Urinary bladder (tissue), 4 donors: ENCODE measurements around the gene TTLL8. TPM values are rescaled to one million over a fixed set of nuclear protein-coding genes. Genes with fewer than 3 reads are reported as not detected.

Experiments used
- DNase-seq: peaks from one replicate; pipeline ENCODE4 v3.0.0-alpha.2; 2015; ENCODE audit errors: extremely low spot score
- H3K27ac ChIP-seq: one replicate; pipeline ENCODE4 v1.5.1; 2013; ENCODE audit warnings: low read depth, mild to moderate bottlenecking, moderate library complexity
- H3K36me3 ChIP-seq: one replicate; pipeline ENCODE4 v1.6.1; 2013; ENCODE audit warnings: mild to moderate bottlenecking, moderate library complexity; ENCODE audit not compliant: insufficient read depth
- H3K4me1 ChIP-seq: one replicate; pipeline ENCODE4 v1.6.1; 2013; ENCODE audit warnings: mild to moderate bottlenecking, moderate library complexity; ENCODE audit not compliant: insufficient read depth
- H3K4me3 ChIP-seq: one replicate; pipeline ENCODE4 v1.5.1; 2013; ENCODE audit warnings: low read depth, low read length
- WGBS: extraction: QIAGEN DNeasy Blood & Tissue Kit; methylation state at CpG from one replicate; pipeline ENCODE4 v1.1.7; 2013; 5-methylcytosine and 5-hydroxymethylcytosine counted together
- polyA plus RNA-seq: library from polyadenylated mRNA; stranded (reverse); fragments of 200-250 nt; gene quantifications from one replicate; pipeline ENCODE4 v1.2.3, GENCODE V29; 2013
- total RNA-seq: library from RNA; depleted of rRNA; stranded (reverse); fragments of >200 nt; gene quantifications from one replicate; pipeline ENCODE4 v1.2.3, GENCODE V29; 2014
- donor health status: healthy with polysubstance abuse.
- donor health status: healthy.

TTLL8 gene
- total and polyA plus RNA-seq, 2 donors, result not detected

DNA sequence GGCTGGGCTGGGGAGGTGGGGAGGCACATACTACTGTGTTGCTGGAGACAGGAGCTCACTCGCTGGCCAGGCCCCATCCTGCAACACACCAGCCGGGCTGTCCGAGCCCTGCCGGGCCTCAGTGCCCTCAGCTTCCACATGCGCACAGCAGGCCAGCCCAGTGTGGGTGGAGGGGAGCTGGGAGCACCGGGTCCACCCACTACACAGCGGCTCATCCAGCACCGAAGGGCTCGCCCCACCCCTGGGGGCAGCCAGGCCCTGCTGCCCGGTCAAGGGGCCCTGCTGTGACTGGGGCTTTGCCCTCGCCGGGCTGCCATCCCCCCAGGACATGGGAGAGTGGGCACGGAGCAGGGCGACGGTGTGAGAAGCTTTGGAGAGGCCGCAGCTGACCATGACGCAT lies 9.3 kb downstream of the TTLL8 start:
- H3K4me3 ChIP-seq, result no peak overlapping the region
- no peaks in the 10 kb centered on the region for H3K4me1 ChIP-seq
- H3K36me3 ChIP-seq, result no peaks in the 10 kb centered on the region
- no peak for DNase-seq
- WGBS, result 86% methylated on average over 17 of the region's 17 CpGs
- no peak overlapping the region for H3K27ac ChIP-seq

DNA sequence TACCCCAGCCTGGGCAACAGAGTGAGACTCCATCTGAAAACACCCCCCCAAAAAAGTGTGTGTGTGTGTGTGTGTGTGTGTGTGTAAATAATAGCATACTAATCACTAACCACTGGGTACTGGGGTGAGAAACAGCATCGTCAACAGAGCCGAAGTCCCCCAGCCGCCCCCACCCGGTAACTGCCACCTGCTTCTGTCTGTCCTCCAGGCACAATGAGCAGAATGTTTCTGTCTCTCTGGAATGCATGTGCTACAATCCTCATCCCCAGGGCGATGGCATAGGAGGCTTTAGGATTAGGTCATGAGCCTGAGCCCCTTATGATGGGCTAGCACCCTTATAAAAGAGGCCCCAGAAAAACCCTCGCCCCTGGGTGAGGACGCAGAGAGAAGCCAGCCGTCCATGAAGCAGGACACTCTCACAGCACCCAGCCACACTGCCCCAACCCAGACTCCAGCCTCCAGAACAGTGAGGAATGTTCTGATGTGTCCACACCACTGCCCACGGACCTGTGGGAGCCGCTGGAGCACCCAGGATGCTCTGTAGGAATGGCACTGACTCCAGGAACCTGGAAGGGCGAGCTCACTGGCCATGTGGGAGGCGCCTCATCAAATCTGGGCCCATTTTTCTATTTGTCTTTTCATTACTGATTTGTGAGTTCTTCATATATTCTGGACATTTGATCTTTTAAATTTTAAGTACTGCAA lies 9.9 kb downstream of the TTLL8 start:
- WGBS, result 84% methylated on average over 12 of the region's 12 CpGs
- Histone ChIP-seq H3K4me1 (no peaks in the 10 kb centered on the region), H3K36me3 (no peaks in the 10 kb centered on the region), H3K4me3 (no peak overlapping the region), H3K27ac (no peak overlapping the region)
- DNase-seq, result no peak

DNA sequence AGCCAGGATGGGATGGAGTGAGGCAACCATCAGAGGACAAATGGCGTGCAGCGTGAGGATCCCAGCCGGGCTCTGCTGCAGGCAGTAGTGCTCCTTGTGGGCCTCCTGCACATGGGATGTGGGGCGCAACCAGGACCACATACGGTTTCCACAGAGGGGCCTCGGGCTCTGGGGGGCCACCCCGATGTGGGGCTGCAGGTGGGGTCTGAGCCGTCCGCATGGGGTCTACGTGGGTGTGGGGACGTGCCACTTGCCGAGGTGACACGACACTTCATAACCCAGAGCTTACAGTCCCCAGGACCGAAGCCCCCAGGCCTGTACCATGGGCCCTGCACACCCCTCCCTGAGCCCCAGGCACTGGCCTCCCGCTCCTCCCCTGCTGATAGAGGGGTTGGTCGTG lies 10.8 kb downstream of the TTLL8 start:
- WGBS, result 91% methylated on average over 16 of the region's 16 CpGs
- DNase-seq, result no peak
- H3K27ac ChIP-seq, result no peak overlapping the region
- no peaks in the 10 kb centered on the region for H3K4me1 ChIP-seq
- no peaks in the 10 kb centered on the region for H3K36me3 ChIP-seq
- no peak overlapping the region for H3K4me3 ChIP-seq

DNA sequence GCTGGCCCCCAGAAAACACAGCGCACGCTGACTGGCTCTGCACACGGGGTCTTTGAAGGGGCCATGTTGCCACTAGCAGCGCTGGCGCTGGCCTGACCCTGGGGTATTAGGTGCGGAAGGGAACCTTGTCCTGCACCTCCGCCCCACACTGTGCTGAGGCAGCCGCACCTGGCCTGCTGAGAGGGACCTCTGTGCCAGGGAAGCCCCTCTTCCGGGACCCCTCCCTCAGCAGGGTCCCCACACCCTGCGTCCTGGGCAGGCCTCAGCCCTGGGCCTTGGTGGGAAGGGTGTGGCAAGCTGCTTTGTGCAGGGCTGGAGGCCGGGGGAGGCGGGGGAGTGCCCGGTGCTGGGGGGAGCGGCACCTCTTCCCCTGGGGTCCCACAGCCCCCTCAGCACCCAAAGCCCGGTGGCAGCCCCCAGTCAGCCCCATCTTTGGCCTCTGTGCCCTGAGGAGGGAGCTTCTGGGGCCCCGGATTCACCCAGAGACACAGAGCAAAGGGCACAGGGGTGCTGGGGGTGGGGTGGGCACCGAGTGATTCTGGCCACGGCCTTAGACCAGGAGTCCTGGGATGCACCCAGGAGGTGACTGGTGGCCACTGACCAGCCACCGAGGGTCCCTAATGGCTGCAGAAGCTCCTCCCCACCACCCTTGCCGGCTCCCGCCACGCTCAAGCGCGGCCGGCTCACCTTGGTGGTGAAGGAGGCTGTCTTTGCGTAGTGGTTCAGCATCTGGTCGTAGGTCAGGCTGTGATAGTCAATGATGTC lies 11.4 kb downstream of the TTLL8 start:
- DNase-seq, result no peak
- H3K27ac ChIP-seq, result no peak overlapping the region
- 89% methylated on average over 27 of the region's 27 CpGs for WGBS
- H3K4me1 ChIP-seq, result no peaks in the 10 kb centered on the region
- H3K4me3 ChIP-seq, result no peak overlapping the region
- H3K36me3 ChIP-seq, result no peaks in the 10 kb centered on the region

DNA sequence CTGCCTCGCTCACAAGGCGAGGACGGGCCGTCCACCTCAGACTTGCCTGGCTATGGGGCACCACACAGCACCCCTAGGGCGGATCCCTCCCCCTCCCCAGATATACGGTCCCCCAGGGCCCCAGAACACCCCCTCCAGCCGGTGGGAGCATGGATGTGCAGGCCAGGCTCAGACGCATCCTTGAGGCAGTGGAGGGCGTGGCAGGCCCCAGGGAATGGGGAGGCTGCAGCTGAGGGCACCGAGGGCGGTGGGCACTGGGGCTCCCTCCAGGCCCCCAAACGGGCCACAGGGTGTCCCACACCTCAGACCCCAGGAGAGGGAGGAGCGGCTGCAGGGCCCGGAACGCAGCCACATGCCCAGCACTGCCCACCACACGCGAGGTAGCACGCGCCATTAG lies 12.1 kb downstream of the TTLL8 start:
- DNase-seq, result no peak
- H3K4me3 ChIP-seq, result no peak overlapping the region
- no peaks in the 10 kb centered on the region for H3K36me3 ChIP-seq
- no peaks in the 10 kb centered on the region for H3K4me1 ChIP-seq
- no peak overlapping the region for H3K27ac ChIP-seq
- 72% methylated on average over 19 of the region's 19 CpGs for WGBS

DNA sequence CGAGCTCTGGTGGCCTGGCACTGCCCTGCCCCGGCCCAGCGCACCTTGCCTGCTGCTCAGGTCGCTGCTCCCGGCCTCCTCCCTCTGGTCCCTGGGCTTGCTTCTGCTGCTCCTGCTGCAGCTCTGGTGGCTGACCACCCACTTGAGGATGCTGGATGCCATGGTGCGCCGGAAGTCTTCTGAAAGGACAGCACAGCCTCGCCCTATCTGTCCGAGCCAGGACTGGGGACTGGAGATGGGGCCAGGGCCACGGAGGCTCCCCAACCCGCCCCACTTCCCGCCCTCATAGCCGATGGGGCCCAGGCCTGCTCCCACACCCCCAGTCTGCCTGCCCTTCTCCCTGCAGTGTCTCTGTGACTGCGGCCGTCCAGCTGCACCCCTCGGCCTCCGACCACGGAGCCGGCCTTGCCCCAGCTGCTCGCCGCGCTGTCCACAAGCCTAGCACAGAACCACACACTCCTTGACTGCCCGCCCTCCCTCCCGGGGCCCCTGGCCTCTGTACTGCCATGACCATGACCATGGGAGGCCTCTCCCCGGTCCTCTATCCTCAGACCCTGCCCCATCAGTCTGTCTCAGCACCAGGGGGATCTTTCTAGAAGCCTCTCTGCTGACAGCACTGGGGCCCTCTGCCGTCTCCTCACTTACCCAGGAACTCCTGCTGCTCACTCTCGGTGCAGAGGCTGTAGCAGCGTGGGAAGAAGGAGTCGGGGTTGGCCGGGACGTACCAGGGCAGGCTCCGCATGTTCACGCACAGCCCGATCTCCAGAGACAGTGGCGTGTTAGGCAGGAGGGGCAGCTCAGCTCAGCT lies 12.7 kb downstream of the TTLL8 start:
- H3K4me1 ChIP-seq, result no peaks in the 10 kb centered on the region
- 76% methylated on average over 35 of the region's 35 CpGs for WGBS
- H3K4me3 ChIP-seq, result no peak overlapping the region
- no peak for DNase-seq
- H3K36me3 ChIP-seq, result no peaks in the 10 kb centered on the region
- H3K27ac ChIP-seq, result no peak overlapping the region

DNA sequence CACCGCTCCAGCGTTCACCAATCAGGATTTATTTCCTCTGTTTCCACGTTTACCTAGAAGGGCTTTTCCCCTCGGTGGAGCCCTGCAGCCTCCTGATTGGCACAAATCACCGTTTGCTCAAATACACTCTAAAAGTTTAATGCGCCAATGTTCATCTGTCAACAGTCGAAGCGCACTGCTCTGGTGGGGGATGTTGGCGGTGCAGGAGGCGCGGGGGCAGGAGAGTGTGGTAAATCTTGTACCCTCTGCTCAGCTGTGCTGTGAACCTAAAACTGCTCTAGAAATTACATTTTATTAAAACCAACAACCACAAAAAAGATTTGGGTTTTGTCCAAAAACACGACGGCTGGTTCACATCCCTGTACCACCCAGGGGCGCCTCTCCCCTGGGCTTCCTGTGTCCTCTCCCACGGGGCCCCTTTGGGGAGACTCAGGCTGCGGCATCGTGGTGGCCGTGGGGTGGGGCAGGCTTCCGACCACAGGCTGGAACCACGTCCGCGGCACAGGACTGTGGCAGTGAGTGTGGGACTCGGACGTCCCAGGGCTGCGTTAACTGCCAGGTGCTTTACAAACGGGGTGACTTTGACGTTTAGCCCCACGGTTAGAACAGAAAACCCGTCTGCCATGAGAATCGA lies 13.5 kb downstream of the TTLL8 start:
- Histone ChIP-seq H3K27ac (no peak overlapping the region), H3K36me3 (no peaks in the 10 kb centered on the region), H3K4me1 (no peaks in the 10 kb centered on the region), H3K4me3 (no peak overlapping the region)
- no peak for DNase-seq
- 64% methylated on average over 30 of the region's 30 CpGs for WGBS

DNA sequence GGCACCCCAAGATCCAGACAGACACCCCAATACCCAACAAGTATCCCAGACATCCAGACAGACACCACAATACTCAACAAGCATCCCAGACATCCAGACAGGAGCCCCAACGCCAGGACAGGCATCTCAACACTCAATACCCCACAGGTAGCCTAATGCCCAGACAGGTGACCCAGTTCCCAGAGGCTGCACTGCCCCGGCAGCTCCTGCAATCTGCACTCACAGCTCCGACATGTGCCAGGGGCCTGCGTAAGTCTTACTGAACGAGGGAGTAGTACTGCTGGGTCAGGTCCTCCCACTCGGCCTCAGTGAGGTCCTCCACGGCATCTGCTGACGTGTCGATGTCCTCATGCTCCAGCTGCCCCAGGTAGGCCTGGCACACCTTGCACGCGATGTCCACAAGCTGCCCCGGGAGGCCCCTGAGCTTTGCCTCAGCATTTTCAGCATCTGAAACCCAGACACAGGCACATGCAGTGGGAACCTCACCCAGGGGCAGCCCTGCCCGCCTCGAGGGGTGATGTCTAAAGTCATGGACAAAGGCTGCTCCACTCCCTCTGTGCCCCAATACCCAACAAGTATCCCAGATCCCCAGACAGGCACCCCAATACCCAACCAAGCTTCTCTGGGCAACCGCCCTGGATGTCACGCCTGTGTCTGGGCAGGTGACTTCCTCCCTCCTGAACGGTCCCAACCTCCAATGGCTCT lies 16.6 kb downstream of the TTLL8 start:
- Histone ChIP-seq H3K4me1 (no peaks in the 10 kb centered on the region), H3K4me3 (no peak overlapping the region), H3K36me3 (no peaks in the 10 kb centered on the region), H3K27ac (no peak overlapping the region)
- WGBS, result 85% methylated on average over 17 of the region's 17 CpGs
- no peak for DNase-seq

DNA sequence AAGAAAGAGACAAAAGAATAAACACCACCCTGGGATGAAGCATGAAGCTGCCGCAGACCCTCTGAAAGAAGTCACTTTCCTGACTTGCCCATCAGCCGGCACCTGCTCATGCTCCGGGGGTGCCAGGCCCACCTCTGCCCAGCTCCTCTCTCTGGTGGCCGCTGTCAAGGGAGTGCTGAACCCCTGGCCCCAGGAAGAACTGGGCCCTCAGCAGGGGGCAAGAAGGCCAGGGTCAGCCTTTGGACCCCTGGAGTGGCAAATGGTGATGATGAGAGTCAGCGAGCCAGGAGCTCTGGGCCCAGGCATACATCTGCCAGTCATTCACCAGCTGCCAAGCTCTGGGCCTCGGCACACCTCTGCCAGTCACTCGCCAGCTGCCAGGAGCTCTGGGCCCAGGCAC lies 17.4 kb downstream of the TTLL8 start:
- H3K4me1 ChIP-seq, result no peaks in the 10 kb centered on the region
- no peaks in the 10 kb centered on the region for H3K36me3 ChIP-seq
- H3K4me3 ChIP-seq, result no peak overlapping the region
- no peak overlapping the region for H3K27ac ChIP-seq
- DNase-seq, result no peak
- WGBS, result 89% methylated on average over 7 of the region's 7 CpGs

DNA sequence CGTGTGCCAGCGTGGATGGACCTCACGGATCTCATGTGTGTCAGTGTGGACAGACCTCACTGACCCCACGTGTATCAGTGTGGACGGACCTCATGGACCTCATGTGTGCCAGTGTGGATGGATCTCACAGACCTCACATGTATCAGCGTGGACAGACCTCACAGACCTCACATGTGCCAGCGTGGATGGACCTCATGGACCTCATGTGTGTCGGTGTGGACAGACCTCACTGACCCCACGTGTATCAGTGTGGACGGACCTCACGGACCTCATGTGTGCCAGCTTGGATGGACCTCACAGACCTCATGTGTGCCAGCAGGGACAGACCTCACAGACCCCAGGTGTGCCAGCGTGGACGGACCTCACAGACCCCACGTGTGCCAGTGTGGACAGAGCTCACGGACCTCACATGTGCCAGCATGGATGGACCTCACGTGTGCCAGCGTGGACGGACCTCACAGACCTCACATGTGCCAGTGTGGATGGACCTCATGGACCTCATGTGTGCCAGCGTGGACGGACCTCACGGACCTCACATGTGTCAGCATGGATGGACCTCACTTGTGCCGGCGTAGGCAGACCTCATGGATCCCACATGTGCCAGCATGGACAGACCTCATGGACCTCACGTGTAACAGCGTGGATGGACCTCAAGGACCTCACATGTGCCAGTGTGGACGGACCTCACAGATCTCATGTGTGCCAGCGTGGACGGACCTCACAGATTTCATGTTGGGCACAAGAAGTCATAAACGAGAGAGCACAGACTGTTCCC lies 18.2 kb downstream of the TTLL8 start:
- Histone ChIP-seq H3K4me3 (no peak overlapping the region), H3K36me3 (no peaks in the 10 kb centered on the region), H3K4me1 (no peaks in the 10 kb centered on the region), H3K27ac (no peak overlapping the region)
- DNase-seq, result no peak
- 94% methylated on average over 29 of the region's 29 CpGs for whole genome bisulfite sequencing

DNA sequence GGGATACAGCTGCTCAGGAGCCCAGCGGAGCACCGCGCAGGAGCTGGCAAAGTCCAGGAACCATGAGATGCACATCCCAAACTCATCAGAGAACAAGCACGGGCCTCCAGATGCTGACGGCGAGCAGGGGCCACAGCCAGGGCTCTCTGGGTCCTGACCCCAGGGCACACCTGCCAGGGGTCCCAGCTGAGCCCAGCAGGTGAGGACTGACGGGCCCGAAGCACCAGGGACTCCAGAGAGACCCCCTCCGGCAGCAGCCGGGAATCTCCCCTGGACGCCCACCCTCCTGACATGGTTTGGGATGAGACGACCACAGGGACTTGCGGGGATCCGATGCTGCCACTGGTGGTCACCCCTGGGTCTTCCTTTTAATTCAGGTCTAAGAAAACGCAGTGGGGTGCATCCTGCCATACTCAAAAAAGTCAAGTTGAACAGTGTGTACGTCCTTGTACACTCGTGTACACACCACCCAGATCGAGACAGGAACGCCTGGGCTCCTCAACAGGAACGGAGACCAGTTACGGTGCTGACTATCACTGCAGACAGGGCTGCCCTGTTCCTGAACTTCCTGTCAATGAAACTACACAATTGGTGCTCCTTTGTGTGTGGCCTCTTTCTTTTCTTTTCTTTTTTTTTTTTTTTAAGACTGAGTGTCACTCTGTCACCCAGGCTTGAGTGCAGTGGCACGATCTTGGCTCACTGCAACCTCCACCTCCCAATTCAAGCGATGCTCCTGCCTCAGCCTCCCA lies 21.9 kb downstream of the TTLL8 start:
- no peak for DNase-seq
- H3K4me1 ChIP-seq, result no peaks in the 10 kb centered on the region

More for the DNA sequence above, 21.9 kb downstream of the TTLL8 start:
- Histone ChIP-seq H3K4me3 (no peak overlapping the region), H3K27ac (no peak overlapping the region), H3K36me3 (no peaks in the 10 kb centered on the region)
- WGBS, result 79% methylated on average over 23 of the region's 23 CpGs
